LHCN-M2 (cell line): ENCODE results near the gene CSNK2A1. TPM values are rescaled to one million over a fixed set of nuclear protein-coding genes. Genes with fewer than 3 reads are reported as not detected.
"Not testable (repeated sequence)": the region's sequence is repeated elsewhere in the genome, so short reads cannot be mapped to it uniquely, and the experiment has no call there.

Source experiments
- DNase-seq: peaks from one replicate; pipeline ENCODE4 v3.0.0-alpha.2; 2012; ENCODE audit warnings: low read depth
- total RNA-seq: library from RNA; depleted of rRNA; stranded (reverse); fragments of >200 nt; gene quantifications from 2 replicates; pipeline ENCODE4 v1.2.3, GENCODE V29; 2014

Gene CSNK2A1
- total RNA-seq, 1 experiment from 2014 or later = 137 TPM

DNA sequence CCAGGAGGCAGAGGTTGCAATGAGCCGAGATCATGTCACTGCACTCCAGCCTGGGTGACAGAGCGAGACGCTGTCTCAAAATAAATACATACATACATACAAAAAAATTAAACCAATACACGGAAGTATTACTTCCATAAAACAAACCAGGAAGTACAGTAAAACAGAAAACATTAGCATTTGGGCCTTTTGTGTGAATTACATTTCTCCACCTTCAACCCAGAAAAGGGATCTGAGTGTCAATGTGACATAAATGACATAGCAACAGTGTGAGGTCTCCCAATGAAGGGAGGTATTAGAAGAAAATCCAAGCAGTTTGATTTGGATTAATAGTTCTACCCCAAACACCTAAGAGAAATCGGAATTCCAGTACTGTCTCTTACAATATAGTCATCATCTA lies 10.1 kb downstream of the CSNK2A1 start:
- no peak for DNase-seq

DNA sequence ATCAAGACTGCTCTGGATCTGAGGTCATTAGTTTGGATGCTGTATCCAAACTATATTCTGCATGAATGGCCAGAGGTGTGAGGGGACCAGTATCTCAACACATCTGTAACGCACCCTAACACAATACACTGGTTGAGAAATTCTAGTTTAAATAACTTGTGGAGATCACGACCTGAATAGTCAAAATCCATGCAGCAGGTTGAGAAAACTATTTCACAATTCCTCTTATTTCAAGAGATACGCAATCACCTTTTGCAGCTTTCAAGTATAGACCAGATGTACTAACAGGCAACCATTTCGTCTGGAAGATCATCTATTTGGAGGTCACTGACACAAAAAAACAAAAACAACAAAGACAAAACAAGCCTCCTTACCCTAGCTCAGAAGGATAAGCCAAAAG lies 11.1 kb downstream of the CSNK2A1 start:
- DNase-seq = no peak

DNA sequence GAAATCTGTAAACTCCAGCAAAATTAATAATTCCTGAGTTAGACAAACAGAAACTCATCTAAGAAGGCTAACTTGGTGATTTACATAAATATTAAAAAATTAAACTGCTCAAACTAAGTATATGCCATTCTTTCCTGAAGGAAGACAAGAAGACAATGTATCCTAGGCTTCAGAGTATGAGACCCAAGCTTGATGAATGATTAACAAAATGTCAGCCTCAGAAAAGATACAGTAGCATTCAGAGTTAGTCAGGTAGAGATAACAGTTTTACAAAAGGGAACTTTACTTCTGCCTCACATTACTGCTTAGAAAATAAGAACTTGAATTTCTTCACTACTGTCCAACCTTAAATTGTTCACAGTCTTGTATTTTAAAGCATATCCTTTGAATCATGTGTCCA lies 12.0 kb downstream of the CSNK2A1 start:
- no peak for DNase-seq

DNA sequence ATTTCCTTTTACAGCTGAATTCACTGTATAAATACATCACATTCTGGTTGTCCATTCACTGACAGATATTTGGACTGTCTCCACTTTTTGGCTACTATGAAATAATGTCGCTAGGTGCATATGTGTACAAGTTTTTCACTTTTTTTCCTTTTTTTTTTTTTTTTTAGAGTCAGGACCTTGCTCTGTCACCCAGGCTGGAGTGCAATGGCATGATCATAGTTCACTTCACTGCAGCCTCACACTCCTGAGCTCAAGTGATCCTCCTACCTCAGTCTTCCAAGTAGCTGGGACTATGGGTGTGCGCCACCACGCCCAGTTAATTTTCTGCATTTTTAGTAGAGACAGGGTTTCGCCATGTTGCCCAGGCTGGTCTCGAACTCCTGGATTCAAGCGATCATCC lies 13.3 kb downstream of the CSNK2A1 start:
- no peak for DNase-seq

- peak; percentile 97 for DNase-seq
Observed at GRCh38 chr20:528923-529604, 14.5 kb downstream of the CSNK2A1 start.

GRCh38 chr20:527571-527886 lies 16.1 kb downstream of the CSNK2A1 start:
- DNase-seq = no peak

DNA sequence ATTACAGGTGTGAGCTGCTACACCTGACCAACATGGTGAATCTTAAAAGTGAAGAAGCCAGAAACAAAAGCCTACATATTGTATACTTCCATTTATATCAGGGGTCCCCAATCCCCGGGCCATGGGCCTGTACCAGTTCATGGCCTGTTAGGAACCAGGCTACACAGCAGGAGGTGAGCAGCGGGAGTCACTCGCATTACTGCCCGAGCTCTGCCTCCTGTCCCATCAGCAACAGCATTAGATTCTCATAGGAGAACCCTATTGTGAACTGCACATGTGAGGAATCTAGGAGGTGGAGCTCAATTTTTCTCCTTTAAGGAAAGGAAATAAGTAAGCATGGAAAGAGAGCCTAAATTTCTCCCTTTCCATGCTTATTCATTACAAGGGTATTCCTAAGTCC lies 21.7 kb downstream of the CSNK2A1 start:
- DNase-seq = no peak

DNA sequence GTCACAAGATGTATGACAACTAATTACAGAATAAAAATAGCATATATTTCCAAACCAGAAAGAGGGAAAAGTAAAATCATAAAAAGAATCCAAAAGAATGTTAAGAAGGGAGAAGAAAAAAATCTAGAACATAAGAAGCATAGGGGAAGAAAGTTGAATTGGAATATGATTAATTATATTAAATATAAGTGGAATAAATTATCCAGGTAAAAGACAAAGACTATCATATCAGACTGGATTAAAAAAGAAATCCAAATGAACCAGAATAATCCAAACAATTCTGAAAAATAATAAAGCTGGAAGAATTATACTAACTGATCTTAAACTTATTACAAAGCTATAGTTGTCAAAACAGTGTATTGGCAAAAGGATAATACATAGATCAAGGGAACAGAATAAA lies 23.6 kb downstream of the CSNK2A1 start:
- DNase-seq = no peak

GRCh38 chr20:517221-517620 lies 26.4 kb downstream of the CSNK2A1 start:
- no peak for DNase-seq

DNA sequence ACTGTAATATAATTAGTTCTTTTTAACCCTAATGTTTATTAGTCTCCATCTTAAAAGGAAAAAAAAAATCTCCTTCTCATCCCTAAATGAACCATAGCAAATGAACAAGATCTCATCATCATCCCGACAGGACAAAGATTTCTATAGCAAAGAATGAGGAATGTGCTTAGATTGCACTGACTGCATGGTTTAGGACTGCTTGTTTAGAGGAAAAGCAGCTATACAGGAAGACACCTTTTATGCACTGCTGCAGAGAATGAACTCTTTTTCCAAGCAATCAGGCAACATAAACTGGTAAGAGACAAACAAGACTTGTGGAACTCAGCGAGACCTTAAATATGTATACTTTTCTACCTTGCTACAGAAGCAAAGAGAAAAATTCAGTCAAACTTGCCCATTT lies 26.8 kb downstream of the CSNK2A1 start:
- no peak for DNase-seq

GRCh38 chr20:515696-516095 lies 27.9 kb downstream of the CSNK2A1 start:
- no peak for DNase-seq

- no peak for DNase-seq
Observed at GRCh38 chr20:513429-513828, 30.2 kb downstream of the CSNK2A1 start.

GRCh38 chr20:510328-511057 lies 33.1 kb downstream of the CSNK2A1 start:
- not testable (repeated sequence) for DNase-seq

DNA sequence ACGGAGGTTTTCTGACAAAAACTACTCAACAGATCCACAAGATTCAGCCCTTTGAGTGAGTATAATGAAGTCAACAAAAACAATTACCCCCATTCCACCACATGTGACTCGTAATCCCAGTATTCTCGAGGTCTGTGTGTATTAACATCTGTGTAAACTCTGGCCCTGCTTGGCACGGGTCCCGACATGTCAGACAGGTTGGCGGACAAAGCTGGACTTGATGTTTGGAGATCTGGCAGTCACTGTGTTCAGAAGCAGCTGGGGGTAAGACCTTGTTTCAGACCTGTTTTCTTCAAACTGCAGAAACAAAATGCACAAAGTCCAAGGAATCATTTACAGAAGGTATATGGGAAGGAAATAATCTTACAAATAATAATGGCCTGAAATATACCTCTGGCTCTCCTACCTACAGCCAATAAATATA lies 35.2 kb downstream of the CSNK2A1 start:
- DNase-seq = not testable (repeated sequence)

DNA sequence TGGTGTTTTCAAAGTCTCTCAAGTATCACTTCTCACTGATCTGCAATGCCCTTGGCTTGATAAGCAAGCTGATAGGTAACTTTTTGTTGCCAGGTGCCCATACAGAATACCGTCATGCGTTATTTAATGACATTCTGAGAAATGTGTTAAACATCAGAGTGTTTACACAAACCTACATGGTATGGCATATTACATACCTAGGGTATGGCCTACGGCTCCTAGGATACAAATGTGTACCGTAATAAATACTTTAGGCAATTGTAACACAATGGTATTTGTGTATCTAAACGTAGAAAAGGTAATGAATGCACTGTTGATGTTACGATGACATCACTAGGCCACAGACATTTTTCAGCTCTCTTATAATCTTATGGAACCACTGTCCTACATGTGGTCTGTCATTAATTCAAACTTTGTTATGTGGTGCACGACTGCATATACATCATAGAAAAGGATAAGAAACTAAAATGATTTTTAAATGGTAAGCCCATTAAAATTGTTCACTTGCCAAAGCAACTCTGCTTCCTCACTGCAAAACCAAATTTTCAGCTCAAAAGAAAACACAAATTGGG lies 35.7 kb downstream of the CSNK2A1 start:
- no peak for DNase-seq

DNA sequence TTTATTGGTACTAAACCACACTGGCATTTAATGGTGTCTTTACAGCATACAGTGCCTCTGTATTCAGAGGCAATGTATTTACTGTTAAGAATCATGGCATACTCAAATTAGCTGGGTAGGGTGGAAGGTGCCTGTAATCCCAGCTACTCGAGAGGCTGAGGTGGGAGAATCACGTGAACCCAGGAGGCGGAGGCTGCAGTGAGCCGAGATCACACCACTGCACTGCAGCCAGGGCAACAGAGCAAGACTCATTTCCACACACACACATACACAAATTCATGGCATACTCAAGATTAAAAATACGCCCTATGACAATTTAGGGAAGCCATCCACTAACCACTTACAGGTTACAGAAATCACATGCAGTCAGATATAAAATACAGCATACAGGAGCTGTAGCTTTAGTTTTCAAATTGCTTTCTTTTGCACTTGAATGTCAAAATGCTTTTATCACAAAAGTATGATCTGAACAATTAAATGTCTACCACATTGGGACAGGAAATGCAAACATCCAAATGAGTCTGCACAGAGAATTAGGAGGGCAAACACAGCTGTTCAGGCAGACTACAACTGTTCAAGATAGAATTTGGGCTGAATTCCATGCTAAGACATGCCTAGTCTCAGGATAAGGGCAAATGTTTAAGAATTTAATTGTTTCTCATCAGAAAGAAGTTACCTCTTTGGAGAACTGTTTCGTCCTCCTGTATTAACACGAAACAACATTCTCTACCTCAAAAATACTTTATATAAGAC lies 36.4 kb downstream of the CSNK2A1 start:
- DNase-seq = peak; percentile 35

DNA sequence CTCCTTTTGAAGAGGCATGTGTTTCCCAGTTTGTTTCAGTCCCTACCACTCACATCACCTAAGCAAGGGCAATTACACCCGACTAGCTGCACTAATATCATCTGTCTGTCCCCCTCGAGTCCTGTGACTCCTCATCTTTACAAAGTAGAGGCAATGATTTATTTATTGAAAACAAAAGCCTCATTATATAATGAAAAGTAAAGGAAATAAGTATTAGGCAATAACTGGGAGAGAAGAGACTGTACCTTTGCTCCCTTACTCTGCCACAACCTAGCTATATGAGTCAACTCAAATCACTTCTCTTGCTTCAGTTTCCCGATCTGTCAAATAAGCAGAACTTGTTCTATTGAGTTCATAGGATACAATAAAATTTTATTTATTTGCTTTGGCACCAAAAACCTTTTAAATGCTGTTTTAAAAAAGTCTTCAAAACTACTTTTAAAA lies 38.9 kb downstream of the CSNK2A1 start:
- no peak for DNase-seq

DNA sequence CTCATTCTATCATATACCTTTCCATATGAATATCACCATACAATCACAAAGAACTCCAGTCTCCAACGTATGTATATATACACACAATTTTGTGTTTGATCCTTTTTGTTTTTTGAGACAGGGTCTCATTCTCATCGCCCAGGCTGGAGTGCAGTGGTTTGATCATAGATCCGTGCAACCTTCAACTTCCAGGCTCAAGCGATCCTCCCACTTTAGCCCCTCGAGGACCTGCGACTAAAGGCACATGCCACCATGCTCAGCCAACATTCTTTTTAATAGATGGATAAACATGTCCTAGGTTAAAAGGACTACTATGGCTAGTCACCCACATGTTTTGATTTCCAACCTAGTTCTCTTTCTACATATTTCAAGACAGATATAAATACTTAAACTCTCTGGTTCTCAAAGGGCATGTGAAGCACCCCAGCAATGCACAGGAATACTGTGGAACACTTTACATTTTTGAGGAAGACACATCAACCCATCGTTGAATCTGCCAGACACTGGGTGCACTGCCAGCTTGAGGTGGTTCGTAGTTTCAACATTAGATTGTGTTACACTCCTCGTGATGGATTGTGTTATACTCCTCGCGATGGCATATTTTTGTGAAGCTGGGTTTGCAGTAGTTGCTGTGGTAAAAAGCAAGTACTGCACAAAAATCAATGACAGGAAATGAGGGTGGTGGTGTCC lies 40.4 kb downstream of the CSNK2A1 start:
- DNase-seq = no peak

- DNase-seq = no peak
Observed at GRCh38 chr20:497979-498378, 45.6 kb downstream of the CSNK2A1 start.

GRCh38 chr20:496126-496696 lies 47.4 kb downstream of the CSNK2A1 start:
- peak; percentile 69 for DNase-seq

GRCh38 chr20:492159-492558 lies 51.4 kb downstream of the CSNK2A1 start:
- DNase-seq = no peak
